GM18907 (cell line): ENCODE data around the gene LRRC42.

Source experiments
- ATAC-seq: cut with Tn5 transposase; IDR thresholded peaks from one replicate; pipeline ENCODE4 v1.9.1; 2021; ENCODE audit warnings: mild to moderate bottlenecking, moderate library complexity; ENCODE audit not compliant: unreplicated experiment

LRRC42 gene

GRCh38 chr1:53942127-53942957 lies 3.8 kb upstream of the LRRC42 start:
- no peak for ATAC-seq

- no peak for ATAC-seq
Observed at GRCh38 chr1:53943090-53943489, 3.1 kb upstream of the LRRC42 start.

GRCh38 chr1:53943490-53944043 lies 2.6 kb upstream of the LRRC42 start:
- no peak for ATAC-seq

- ATAC-seq = no peak
Observed at GRCh38 chr1:53944469-53945182, 1.5 kb upstream of the LRRC42 start.

- no peak for ATAC-seq
Observed at GRCh38 chr1:53945183-53945432, 1.0 kb upstream of the LRRC42 start.

- peak; percentile 73 for ATAC-seq
Observed at GRCh38 chr1:53945433-53946251, 508 bp upstream of the LRRC42 start, which contains the start of gene IFT25. Gene IFT25 (minus strand): TSS chr1:53945699. CDS start chr1:53940082, 5,617 bp downstream.

- no peak for ATAC-seq
Observed at GRCh38 chr1:53947172-53947907, 1.2 kb downstream of the LRRC42 start.

GRCh38 chr1:53948291-53948690 lies 2.1 kb downstream of the LRRC42 start:
- ATAC-seq = no peak

GRCh38 chr1:53949023-53949990 lies 3.2 kb downstream of the LRRC42 start:
- ATAC-seq = no peak

GRCh38 chr1:53951697-53952096 lies 5.5 kb downstream of the LRRC42 start:
- ATAC-seq = no peak

GRCh38 chr1:53954128-53954527 lies 8.0 kb downstream of the LRRC42 start:
- no peak for ATAC-seq

GRCh38 chr1:53956308-53957168 lies 10.4 kb downstream of the LRRC42 start:
- no peak for ATAC-seq

- ATAC-seq = no peak
Observed at GRCh38 chr1:53957194-53957818, 11.2 kb downstream of the LRRC42 start.

- no peak for ATAC-seq
Observed at GRCh38 chr1:53959664-53960250, 13.6 kb downstream of the LRRC42 start.

- ATAC-seq = no peak
Observed at GRCh38 chr1:53962395-53962794, 16.2 kb downstream of the LRRC42 start.

- ATAC-seq = no peak
Observed at GRCh38 chr1:53963460-53963859, 17.3 kb downstream of the LRRC42 start.

GRCh38 chr1:53964109-53964508 lies 18.0 kb downstream of the LRRC42 start:
- no peak for ATAC-seq

GRCh38 chr1:53966794-53967193 lies 20.6 kb downstream of the LRRC42 start:
- ATAC-seq = no peak
